Measurements from ENCODE around the gene ZRANB1.

DNA sequence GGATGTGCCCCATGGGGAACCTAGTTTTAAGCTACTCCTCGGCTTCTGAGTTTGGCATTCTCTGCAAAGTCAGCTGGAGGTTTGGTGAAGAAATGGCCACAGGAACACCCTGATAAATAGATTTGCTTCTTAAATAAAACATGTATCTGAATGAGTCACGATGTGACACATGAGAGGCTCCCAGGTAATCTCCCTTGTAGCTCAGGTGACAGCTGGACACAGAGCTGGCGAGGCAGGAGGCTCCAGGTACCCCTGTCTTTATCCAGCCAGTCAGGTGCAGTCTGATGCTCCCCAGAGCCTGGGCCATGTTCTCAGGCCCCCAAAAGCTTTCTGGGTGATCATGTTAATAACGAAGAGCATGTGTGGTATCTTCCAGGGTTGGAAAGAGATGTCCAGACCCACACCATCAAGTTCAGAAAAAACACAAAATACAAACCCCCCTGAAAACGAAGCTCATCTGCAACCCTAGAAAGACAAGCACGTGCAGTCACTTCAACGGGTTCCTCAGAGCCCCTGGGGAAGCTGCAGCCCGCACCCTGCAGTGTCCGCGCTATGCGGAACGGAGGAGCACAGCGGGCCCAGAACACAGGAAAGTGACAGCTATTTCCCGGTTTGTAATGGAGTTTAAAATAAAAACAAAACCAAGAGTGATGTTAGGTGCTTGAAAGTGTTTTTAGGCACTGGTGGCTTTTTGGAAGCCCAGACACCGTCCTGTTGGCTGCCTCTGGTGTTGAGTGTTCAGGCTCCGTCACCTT, 69.4 kb downstream of the ZRANB1 start:
- TF ChIP-seq, protein P1, sequence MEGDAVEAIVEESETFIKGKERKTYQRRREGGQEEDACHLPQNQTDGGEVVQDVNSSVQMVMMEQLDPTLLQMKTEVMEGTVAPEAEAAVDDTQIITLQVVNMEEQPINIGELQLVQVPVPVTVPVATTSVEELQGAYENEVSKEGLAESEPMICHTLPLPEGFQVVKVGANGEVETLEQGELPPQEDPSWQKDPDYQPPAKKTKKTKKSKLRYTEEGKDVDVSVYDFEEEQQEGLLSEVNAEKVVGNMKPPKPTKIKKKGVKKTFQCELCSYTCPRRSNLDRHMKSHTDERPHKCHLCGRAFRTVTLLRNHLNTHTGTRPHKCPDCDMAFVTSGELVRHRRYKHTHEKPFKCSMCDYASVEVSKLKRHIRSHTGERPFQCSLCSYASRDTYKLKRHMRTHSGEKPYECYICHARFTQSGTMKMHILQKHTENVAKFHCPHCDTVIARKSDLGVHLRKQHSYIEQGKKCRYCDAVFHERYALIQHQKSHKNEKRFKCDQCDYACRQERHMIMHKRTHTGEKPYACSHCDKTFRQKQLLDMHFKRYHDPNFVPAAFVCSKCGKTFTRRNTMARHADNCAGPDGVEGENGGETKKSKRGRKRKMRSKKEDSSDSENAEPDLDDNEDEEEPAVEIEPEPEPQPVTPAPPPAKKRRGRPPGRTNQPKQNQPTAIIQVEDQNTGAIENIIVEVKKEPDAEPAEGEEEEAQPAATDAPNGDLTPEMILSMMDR (conservative IDR thresholded peaks at IDR 0.05; ENCODE audit: low read depth, low read length), result no peak
- TF ChIP-seq, protein P2, sequence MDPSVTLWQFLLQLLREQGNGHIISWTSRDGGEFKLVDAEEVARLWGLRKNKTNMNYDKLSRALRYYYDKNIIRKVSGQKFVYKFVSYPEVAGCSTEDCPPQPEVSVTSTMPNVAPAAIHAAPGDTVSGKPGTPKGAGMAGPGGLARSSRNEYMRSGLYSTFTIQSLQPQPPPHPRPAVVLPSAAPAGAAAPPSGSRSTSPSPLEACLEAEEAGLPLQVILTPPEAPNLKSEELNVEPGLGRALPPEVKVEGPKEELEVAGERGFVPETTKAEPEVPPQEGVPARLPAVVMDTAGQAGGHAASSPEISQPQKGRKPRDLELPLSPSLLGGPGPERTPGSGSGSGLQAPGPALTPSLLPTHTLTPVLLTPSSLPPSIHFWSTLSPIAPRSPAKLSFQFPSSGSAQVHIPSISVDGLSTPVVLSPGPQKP (IDR thresholded peaks at IDR 0.05; ENCODE audit: borderline replicate concordance, low read depth, low read length), result no peak
- TF ChIP-seq POLR2A (IDR thresholded peaks at IDR 0.05; ENCODE audit: low read depth, low read length) (no peak), RFX5 (IDR thresholded peaks at IDR 0.05; ENCODE audit: low read depth, low read length) (no peak), RAD21 (IDR thresholded peaks at IDR 0.05; ENCODE audit: low read length) (no peak), MXI1 (IDR thresholded peaks at IDR 0.05; ENCODE audit: borderline replicate concordance, low read depth, low read length) (no peak), CEBPB (IDR thresholded peaks at IDR 0.05; ENCODE audit: low read depth, low read length) (no peak)

All from IMR-90 (cell line).